GM23338 (cell line): ENCODE data around the gene BEST2. TPM values are rescaled to one million over a fixed set of nuclear protein-coding genes. Genes with fewer than 3 reads are reported as not detected.

Experiments used
- ATAC-seq: fragments of 200-7000 bp; cut with Tn5 transposase; 3 replicates; pipeline ENCODE4 v1.9.1; 2020
- DNase-seq: peaks from one replicate; pipeline ENCODE4 v3.0.0-alpha.2; 2015; ENCODE audit warnings: low spot score
- H2AFZ ChIP-seq: fragments of 200-600 bp; sonication (generic); 2 replicates; pipeline ENCODE4 v1.8.0; 2016; ENCODE audit warnings: antibody characterized with exemption, mild to moderate bottlenecking, moderate library complexity
- H3F3A ChIP-seq: fragments of 200-600 bp; sonication (generic); replicated peaks from 2 replicates; pipeline ENCODE4 v1.8.0; 2017; ENCODE audit warnings: antibody characterized with exemption, mixed run types, low read depth
- H3K27ac ChIP-seq: fragments of 200-600 bp; sonication (generic); 2 replicates; pipeline ENCODE4 v1.6.1; 2016; ENCODE audit warnings: low read depth
- H3K27me3 ChIP-seq: fragments of 200-600 bp; sonication (generic); 2 replicates; pipeline ENCODE4 v1.8.0; 2016; ENCODE audit warnings: mild to moderate bottlenecking, mixed run types, moderate library complexity; ENCODE audit not compliant: insufficient read depth
- H3K36me3 ChIP-seq: fragments of 200-600 bp; sonication (generic); 2 replicates; pipeline ENCODE4 v1.8.0; 2016; ENCODE audit warnings: mild to moderate bottlenecking; ENCODE audit not compliant: insufficient read depth
- H3K4me1 ChIP-seq: fragments of 200-600 bp; sonication (generic); 2 replicates; pipeline ENCODE4 v1.8.0; 2016; ENCODE audit warnings: mild to moderate bottlenecking, moderate library complexity; ENCODE audit not compliant: insufficient read depth
- H3K4me2 ChIP-seq: fragments of 200-600 bp; sonication (generic); 2 replicates; pipeline ENCODE4 v1.7.1; 2017; ENCODE audit warnings: mixed run types
- H3K4me3 ChIP-seq: fragments of 200-600 bp; sonication (generic); 2 replicates; pipeline ENCODE4 v1.6.1; 2016; ENCODE audit warnings: mixed run types
- H3K79me2 ChIP-seq: fragments of 200-600 bp; sonication (generic); replicated peaks from 2 replicates; pipeline ENCODE4 v1.8.0; 2017; ENCODE audit warnings: mild to moderate bottlenecking; ENCODE audit not compliant: insufficient read depth
- H3K9me2 ChIP-seq: fragments of 200-600 bp; sonication (generic); 2 replicates; pipeline ENCODE4 v1.8.0; 2017; ENCODE audit not compliant: insufficient read depth
- H4K20me1 ChIP-seq: fragments of 200-600 bp; sonication (generic); replicated peaks from 2 replicates; pipeline ENCODE4 v1.8.0; 2017; ENCODE audit warnings: mild to moderate bottlenecking; ENCODE audit not compliant: insufficient read depth
- H3K27ac Mint-ChIP-seq: 2 replicates; pipeline ENCODE4 v1.8.0; 2020; ENCODE audit warnings: inconsistent platforms, mild to moderate bottlenecking, moderate library complexity, mixed read lengths
- H3K27me3 Mint-ChIP-seq: 3 replicates; pipeline ENCODE4 v1.8.0; 2022; ENCODE audit warnings: low read depth, mild to moderate bottlenecking, moderate library complexity, mixed read lengths, inconsistent platforms; ENCODE audit not compliant: insufficient read depth, poor library complexity
- H3K36me3 Mint-ChIP-seq: 3 replicates; pipeline ENCODE4 v1.8.0; 2021; ENCODE audit warnings: low read depth, mild to moderate bottlenecking, inconsistent platforms, moderate library complexity, mixed read lengths
- H3K4me1 Mint-ChIP-seq: 3 replicates; pipeline ENCODE4 v1.8.0; 2020; ENCODE audit warnings: mild to moderate bottlenecking, inconsistent platforms, mixed read lengths
- H3K4me3 Mint-ChIP-seq: 3 replicates; pipeline ENCODE4 v1.8.0; 2021; ENCODE audit warnings: moderate library complexity, mild to moderate bottlenecking, inconsistent platforms, mixed read lengths
- H3K9me3 Mint-ChIP-seq: 3 replicates; pipeline ENCODE4 v1.8.0; 2020; ENCODE audit warnings: moderate library complexity, mild to moderate bottlenecking, inconsistent platforms, mixed read lengths
- CREB1 ChIP-seq: fragments of 250-450 bp; sonication (Bioruptor Pico); IDR thresholded peaks from 2 replicates; pipeline ENCODE4 v1.5.0; 2020; ENCODE audit warnings: low read depth, mild to moderate bottlenecking, moderate library complexity
- EZH2 ChIP-seq: fragments of 200-600 bp; sonication (generic); IDR thresholded peaks from one replicate; pipeline ENCODE4 v1.8.0; 2017; ENCODE audit warnings: antibody characterized with exemption, mild to moderate bottlenecking, low read depth; ENCODE audit not compliant: unreplicated experiment
- EZH2phosphoT487 ChIP-seq: fragments of 200-600 bp; sonication (generic); IDR thresholded peaks from one replicate; pipeline ENCODE4 v1.8.1; 2018; ENCODE audit warnings: antibody characterized with exemption; ENCODE audit not compliant: unreplicated experiment
- JUNB ChIP-seq: IDR thresholded peaks from one replicate; pipeline ENCODE4 v1.6.1; 2016; ENCODE audit warnings: antibody characterized with exemption; ENCODE audit not compliant: unreplicated experiment
- NANOG ChIP-seq: IDR thresholded peaks from 2 replicates; pipeline ENCODE4 v1.6.1; 2016; ENCODE audit warnings: antibody characterized with exemption, borderline replicate concordance
- POLR2AphosphoS5 ChIP-seq: IDR thresholded peaks from 2 replicates; pipeline ENCODE4 v1.6.1; 2016; ENCODE audit warnings: antibody characterized with exemption, low read depth
- REST ChIP-seq: IDR thresholded peaks from one replicate; pipeline ENCODE4 v1.6.1; 2018; ENCODE audit warnings: antibody characterized with exemption; ENCODE audit not compliant: unreplicated experiment
- STAT1 ChIP-seq: IDR thresholded peaks from one replicate; pipeline ENCODE4 v1.6.1; 2016; ENCODE audit warnings: antibody characterized with exemption; ENCODE audit not compliant: unreplicated experiment
- ZNF114 ChIP-seq: fragments of 250-450 bp; sonication (Bioruptor Pico); IDR thresholded peaks from 2 replicates; pipeline ENCODE4 v1.5.0; 2020; ENCODE audit warnings: mild to moderate bottlenecking, moderate library complexity
- ZNF331 ChIP-seq: fragments of 250-450 bp; sonication (Bioruptor Pico); IDR thresholded peaks from 2 replicates; pipeline ENCODE4 v1.5.0; 2020; ENCODE audit warnings: low read depth, mild to moderate bottlenecking, moderate library complexity
- polyA plus RNA-seq: library from polyadenylated mRNA; unstranded; fragments of >200 nt; fragmentation: Nextera tagmentation; extraction: Ambion mirVana; gene quantifications from 2 replicates; pipeline ENCODE4 v1.2.1, GENCODE V29; 2016
- total RNA-seq: library from RNA; depleted of rRNA; stranded (reverse); fragments of >200 nt; shearing (Covaris generic); gene quantifications from 2 replicates; pipeline ENCODE4 v1.2.3, GENCODE V29; 2014
- TF ChIP-seq, protein P1 (sequence below): IDR thresholded peaks from 2 replicates; pipeline ENCODE4 v1.6.1; 2016; ENCODE audit warnings: antibody characterized with exemption
- TF ChIP-seq, protein P2 (sequence below), 2 experiments: fragments of 200-600 bp in 1 of 2; sonication (generic) in 1 of 2; conservative IDR thresholded peaks; 2 replicates each; pipeline versions ENCODE4 v1.5.1 to v1.6.1; 2016 to 2017; ENCODE audit warnings: antibody characterized with exemption in 2 of 2, low read depth in 2 of 2, mild to moderate bottlenecking in 2 of 2, moderate library complexity in 1 of 2
- TF ChIP-seq, protein P3 (sequence below): fragments of 250-450 bp; sonication (Bioruptor Pico); IDR thresholded peaks from 2 replicates; pipeline ENCODE4 v1.5.0; 2020; ENCODE audit warnings: mild to moderate bottlenecking, moderate library complexity

Gene BEST2
- total and polyA plus RNA-seq, 2 experiments from 2014 or later = 1.2 to 10.4 TPM

- Histone ChIP-seq H3K27ac (no peak overlapping the region), H3K4me3 (no peak overlapping the region), H3F3A (peaks cover 30% of the 10 kb centered on the region), H3K4me1 (peaks cover 32% of the 10 kb centered on the region), H3K79me2 (no peaks in the 10 kb centered on the region), H3K36me3 (no peaks in the 10 kb centered on the region), H3K27me3 (peaks cover 14% of the 10 kb centered on the region), H3K9me2 (no peaks in the 10 kb centered on the region), H3K4me2 (no peak overlapping the region), H2AFZ (no peak overlapping the region), H4K20me1 (no peaks in the 10 kb centered on the region)
- peaks cover 27% of the 10 kb centered on the region for H3K4me1 Mint-ChIP-seq
- no peaks in the 10 kb centered on the region; the same call in 2 of the 3 replicates for H3K36me3 Mint-ChIP-seq
- peaks cover 27% of the 10 kb centered on the region for H3K27me3 Mint-ChIP-seq
- DNase-seq = no peak
- H3K4me3 Mint-ChIP-seq = no peak overlapping the region
- H3K27ac Mint-ChIP-seq = no peak overlapping the region
- H3K9me3 Mint-ChIP-seq = no peaks in the 10 kb centered on the region; the same call in 2 of the 3 replicates
- TF ChIP-seq, protein P1, sequence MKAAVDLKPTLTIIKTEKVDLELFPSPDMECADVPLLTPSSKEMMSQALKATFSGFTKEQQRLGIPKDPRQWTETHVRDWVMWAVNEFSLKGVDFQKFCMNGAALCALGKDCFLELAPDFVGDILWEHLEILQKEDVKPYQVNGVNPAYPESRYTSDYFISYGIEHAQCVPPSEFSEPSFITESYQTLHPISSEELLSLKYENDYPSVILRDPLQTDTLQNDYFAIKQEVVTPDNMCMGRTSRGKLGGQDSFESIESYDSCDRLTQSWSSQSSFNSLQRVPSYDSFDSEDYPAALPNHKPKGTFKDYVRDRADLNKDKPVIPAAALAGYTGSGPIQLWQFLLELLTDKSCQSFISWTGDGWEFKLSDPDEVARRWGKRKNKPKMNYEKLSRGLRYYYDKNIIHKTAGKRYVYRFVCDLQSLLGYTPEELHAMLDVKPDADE = no peak
- TF ChIP-seq, protein P2, sequence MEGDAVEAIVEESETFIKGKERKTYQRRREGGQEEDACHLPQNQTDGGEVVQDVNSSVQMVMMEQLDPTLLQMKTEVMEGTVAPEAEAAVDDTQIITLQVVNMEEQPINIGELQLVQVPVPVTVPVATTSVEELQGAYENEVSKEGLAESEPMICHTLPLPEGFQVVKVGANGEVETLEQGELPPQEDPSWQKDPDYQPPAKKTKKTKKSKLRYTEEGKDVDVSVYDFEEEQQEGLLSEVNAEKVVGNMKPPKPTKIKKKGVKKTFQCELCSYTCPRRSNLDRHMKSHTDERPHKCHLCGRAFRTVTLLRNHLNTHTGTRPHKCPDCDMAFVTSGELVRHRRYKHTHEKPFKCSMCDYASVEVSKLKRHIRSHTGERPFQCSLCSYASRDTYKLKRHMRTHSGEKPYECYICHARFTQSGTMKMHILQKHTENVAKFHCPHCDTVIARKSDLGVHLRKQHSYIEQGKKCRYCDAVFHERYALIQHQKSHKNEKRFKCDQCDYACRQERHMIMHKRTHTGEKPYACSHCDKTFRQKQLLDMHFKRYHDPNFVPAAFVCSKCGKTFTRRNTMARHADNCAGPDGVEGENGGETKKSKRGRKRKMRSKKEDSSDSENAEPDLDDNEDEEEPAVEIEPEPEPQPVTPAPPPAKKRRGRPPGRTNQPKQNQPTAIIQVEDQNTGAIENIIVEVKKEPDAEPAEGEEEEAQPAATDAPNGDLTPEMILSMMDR (conservative IDR thresholded peaks at IDR 0.05; ENCODE audit: low read depth in 2 of 2) = no peak
- TF ChIP-seq ZNF114 (CRISPR knock-in tag) = no peak
- no peak for TF ChIP-seq EZH2phosphoT487
- TF ChIP-seq ZNF331 (CRISPR knock-in tag) = no peak
- no peak for TF ChIP-seq JUNB
- TF ChIP-seq CREB1 (CRISPR knock-in tag) = no peak
- TF ChIP-seq STAT1 = no peak
- TF ChIP-seq, protein P3, sequence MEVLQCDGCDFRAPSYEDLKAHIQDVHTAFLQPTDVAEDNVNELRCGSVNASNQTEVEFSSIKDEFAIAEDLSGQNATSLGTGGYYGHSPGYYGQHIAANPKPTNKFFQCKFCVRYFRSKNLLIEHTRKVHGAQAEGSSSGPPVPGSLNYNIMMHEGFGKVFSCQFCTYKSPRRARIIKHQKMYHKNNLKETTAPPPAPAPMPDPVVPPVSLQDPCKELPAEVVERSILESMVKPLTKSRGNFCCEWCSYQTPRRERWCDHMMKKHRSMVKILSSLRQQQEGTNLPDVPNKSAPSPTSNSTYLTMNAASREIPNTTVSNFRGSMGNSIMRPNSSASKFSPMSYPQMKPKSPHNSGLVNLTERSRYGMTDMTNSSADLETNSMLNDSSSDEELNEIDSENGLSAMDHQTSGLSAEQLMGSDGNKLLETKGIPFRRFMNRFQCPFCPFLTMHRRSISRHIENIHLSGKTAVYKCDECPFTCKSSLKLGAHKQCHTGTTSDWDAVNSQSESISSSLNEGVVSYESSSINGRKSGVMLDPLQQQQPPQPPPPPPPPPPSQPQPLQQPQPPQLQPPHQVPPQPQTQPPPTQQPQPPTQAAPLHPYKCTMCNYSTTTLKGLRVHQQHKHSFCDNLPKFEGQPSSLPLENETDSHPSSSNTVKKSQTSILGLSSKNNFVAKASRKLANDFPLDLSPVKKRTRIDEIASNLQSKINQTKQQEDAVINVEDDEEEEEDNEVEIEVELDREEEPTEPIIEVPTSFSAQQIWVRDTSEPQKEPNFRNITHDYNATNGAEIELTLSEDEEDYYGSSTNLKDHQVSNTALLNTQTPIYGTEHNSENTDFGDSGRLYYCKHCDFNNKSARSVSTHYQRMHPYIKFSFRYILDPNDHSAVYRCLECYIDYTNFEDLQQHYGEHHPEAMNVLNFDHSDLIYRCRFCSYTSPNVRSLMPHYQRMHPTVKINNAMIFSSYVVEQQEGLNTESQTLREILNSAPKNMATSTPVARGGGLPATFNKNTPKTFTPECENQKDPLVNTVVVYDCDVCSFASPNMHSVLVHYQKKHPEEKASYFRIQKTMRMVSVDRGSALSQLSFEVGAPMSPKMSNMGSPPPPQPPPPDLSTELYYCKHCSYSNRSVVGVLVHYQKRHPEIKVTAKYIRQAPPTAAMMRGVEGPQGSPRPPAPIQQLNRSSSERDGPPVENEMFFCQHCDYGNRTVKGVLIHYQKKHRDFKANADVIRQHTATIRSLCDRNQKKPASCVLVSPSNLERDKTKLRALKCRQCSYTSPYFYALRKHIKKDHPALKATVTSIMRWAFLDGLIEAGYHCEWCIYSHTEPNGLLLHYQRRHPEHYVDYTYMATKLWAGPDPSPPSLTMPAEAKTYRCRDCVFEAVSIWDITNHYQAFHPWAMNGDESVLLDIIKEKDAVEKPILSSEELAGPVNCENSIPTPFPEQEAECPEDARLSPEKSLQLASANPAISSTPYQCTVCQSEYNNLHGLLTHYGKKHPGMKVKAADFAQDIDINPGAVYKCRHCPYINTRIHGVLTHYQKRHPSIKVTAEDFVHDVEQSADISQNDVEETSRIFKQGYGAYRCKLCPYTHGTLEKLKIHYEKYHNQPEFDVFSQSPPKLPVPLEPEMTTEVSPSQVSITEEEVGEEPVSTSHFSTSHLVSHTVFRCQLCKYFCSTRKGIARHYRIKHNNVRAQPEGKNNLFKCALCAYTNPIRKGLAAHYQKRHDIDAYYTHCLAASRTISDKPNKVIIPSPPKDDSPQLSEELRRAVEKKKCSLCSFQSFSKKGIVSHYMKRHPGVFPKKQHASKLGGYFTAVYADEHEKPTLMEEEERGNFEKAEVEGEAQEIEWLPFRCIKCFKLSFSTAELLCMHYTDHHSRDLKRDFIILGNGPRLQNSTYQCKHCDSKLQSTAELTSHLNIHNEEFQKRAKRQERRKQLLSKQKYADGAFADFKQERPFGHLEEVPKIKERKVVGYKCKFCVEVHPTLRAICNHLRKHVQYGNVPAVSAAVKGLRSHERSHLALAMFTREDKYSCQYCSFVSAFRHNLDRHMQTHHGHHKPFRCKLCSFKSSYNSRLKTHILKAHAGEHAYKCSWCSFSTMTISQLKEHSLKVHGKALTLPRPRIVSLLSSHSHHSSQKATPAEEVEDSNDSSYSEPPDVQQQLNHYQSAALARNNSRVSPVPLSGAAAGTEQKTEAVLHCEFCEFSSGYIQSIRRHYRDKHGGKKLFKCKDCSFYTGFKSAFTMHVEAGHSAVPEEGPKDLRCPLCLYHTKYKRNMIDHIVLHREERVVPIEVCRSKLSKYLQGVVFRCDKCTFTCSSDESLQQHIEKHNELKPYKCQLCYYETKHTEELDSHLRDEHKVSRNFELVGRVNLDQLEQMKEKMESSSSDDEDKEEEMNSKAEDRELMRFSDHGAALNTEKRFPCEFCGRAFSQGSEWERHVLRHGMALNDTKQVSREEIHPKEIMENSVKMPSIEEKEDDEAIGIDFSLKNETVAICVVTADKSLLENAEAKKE (CRISPR knock-in tag) = no peak
- TF ChIP-seq EZH2 = no peak
- TF ChIP-seq NANOG = no peak
- TF ChIP-seq POLR2AphosphoS5 = no peak
- no peak for TF ChIP-seq REST
- no peak for ATAC-seq
Measured at GRCh38 chr19:12786952-12787351, 35.4 kb downstream of the BEST2 start.
